Astrocyte (in vitro differentiated cells and primary cell): ENCODE results near the gene PNRC2.

Source experiments
- EZH2 ChIP-seq: IDR thresholded peaks from 2 replicates; pipeline ENCODE4 v1.6.1; 2012; ENCODE audit warnings: mild to moderate bottlenecking, low read length, inconsistent platforms; ENCODE audit not compliant: insufficient read depth
- TF ChIP-seq, protein P1 (sequence below): IDR thresholded peaks from 2 replicates; pipeline ENCODE4 v1.5.1; 2011; ENCODE audit warnings: low read depth, mild to moderate bottlenecking, inconsistent platforms, low read length, moderate library complexity; ENCODE audit not compliant: insufficient read depth

DNA sequence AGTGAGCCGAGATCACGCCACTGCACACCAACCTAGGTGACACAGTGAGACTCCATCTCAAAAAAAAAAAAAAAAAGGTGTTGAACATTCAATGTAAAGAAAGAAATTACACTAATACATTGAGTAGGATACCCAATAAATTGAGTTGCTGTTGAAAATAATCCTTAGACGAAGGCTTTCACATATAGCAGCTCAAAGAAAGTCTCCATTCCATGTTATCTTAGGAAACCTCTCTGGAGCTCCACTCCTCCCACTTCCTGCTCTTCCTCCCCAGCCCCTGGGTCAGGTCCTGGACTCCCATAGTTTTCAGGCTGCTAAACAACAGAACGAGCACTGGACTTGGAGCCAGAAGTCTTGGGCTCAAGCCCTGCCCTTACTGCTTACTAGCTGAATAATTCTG, 30.8 kb upstream of the PNRC2 start:
- no peak for TF ChIP-seq EZH2
- TF ChIP-seq, protein P1, sequence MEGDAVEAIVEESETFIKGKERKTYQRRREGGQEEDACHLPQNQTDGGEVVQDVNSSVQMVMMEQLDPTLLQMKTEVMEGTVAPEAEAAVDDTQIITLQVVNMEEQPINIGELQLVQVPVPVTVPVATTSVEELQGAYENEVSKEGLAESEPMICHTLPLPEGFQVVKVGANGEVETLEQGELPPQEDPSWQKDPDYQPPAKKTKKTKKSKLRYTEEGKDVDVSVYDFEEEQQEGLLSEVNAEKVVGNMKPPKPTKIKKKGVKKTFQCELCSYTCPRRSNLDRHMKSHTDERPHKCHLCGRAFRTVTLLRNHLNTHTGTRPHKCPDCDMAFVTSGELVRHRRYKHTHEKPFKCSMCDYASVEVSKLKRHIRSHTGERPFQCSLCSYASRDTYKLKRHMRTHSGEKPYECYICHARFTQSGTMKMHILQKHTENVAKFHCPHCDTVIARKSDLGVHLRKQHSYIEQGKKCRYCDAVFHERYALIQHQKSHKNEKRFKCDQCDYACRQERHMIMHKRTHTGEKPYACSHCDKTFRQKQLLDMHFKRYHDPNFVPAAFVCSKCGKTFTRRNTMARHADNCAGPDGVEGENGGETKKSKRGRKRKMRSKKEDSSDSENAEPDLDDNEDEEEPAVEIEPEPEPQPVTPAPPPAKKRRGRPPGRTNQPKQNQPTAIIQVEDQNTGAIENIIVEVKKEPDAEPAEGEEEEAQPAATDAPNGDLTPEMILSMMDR: no peak
